ELR (cell line): ENCODE data around the gene DHRS11.

Experiments used
- DNase-seq: peaks from one replicate; pipeline ENCODE4 v3.0.0-alpha.2; 2015; ENCODE audit warnings: low read depth

DHRS11 gene, protein sequence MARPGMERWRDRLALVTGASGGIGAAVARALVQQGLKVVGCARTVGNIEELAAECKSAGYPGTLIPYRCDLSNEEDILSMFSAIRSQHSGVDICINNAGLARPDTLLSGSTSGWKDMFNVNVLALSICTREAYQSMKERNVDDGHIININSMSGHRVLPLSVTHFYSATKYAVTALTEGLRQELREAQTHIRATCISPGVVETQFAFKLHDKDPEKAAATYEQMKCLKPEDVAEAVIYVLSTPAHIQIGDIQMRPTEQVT

DNA sequence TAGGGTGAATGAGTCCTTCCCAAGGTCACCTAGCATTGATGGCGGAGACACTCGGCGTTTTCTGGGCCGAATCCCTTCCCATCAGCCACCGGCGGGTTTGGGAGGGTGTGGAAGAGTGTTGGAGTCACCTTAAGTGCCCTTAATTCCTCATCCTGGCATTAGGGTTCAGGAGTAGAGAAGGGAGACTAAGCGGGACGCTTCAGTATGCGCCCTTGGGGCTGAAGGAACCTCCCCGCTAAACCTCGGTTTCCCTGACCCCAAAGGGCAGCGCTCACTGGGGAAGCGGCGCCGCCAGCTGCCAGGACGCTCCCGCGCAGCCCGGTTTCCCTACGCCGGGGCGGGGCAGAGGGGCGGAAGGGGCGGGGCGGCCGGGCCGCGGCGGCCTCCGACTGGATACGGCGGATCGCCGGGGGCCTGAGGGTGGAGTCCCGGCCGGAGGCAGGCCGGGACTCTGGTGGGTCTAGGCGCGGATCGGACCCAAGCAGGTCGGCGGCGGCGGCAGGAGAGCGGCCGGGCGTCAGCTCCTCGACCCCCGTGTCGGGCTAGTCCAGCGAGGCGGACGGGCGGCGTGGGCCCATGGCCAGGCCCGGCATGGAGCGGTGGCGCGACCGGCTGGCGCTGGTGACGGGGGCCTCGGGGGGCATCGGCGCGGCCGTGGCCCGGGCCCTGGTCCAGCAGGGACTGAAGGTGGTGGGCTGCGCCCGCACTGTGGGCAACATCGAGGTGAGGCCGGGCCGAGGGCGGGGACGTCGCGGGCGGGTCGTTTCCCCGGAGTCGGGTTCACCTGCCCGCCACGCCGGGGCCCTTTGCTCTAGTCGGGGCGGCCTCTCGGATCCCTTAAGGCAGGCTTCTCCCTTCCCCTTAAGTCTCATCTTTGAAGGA, at the start of gene DHRS11:
TSS of gene DHRS11 (plus strand) at position 446 of the 882 bp plus-strand sequence. CDS start at position 577, 131 bp downstream.
- peak; percentile 84 for DNase-seq

- DNase-seq: no peak
Measured at GRCh38 chr17:36542755-36543154, 48.9 kb upstream of the DHRS11 start.

DNA sequence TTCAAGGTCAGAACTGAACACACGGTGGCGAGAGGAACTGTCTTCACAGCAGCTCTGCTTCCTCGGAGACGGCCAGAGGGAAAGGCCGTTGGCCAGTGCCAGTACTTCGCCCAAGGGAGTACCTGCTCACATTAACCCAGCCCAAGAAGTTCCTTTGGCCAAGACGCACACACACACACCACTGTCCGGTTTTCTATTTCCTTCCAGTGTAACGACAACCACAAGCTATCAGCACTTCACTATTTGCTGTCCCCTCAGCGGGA, 47.7 kb upstream of the DHRS11 start:
- DNase-seq: peak; percentile 73

- peak; percentile 97 for DNase-seq
Measured at GRCh38 chr17:36544307-36545076, 47.2 kb upstream of the DHRS11 start, which contains the start of gene GGNBP2. Gene GGNBP2, plus strand, starts transcription at chr17:36544919. Its CDS starts 806 bp downstream, at chr17:36545725.

DNA sequence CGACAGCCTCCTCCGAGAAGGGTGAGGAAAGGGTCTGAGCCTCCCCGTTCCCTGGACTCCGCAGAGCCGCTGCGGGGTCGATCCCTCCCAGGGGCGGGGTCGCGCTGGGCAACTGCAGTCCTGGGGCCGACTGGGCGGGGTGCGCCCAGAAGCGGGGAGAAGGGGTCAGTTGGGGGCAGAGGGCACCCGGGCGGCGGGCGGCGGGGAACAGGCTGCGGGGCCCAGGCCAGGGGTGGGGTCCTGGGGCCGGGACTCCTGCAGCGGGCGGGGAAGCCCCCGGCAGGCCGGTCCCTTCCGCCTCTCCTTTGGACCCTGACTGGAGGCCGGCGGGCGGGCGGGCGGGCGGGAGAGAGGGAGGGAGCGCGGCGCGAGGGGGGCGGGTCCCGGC, 46.6 kb upstream of the DHRS11 start:
- DNase-seq: no peak

GRCh38 chr17:36545465-36546417, 45.9 kb upstream of the DHRS11 start:
- DNase-seq: peak; percentile 98

DNA sequence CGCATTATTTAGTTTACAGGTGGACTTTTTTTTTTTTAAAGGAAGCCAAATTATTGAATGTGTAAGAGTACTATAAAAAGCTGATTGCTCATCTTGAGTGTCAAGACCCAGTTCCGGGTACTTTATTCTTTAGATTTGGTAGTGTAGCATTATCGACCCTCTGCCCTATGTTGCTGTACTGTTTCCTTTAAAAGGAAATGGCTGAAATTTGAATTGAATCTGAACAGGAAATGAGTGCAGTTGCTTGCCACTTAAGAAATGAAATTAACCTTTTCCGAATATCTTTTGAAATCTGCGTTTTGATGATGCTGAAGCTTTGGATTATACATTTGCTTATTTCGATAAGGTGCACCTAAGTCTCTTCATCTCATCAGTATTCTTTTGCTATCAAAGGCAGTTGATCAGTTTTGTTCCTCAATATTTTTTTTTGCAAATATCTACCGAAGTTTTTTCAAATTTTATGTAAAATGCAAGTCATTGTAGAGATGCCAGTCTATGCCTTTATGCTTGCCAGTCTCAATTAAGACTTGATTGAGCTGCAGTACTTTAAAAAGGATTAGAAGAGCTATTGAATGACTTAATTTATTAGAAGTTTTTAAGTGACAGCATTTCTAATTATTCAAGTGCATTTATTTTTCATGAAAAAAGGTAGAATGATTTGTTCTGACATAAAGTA, 45.1 kb upstream of the DHRS11 start:
- peak; percentile 39 for DNase-seq

DNA sequence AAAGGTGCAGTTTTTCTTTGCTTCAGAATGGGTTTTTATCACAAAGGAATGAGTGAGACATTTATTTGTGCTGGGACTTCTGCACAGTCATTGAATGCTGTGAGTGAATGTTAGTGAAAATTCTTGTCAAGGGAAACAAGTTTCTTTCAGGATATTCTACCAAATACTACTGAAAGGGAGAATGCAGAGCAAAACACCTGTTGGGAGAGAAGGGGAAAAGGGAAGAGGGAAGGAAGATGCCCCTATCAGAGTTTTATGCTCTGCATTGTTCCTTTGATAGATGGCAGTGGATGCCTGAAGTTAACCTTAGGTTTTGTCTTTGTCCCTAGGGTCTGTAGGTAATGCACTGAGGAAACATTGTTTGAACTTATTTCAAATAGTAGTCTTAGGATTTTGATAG, 43.9 kb upstream of the DHRS11 start:
- DNase-seq: no peak

GRCh38 chr17:36550491-36551417, 40.9 kb upstream of the DHRS11 start:
- no peak for DNase-seq

GRCh38 chr17:36553459-36553858, 38.2 kb upstream of the DHRS11 start:
- DNase-seq: no peak

GRCh38 chr17:36566081-36566480, 25.6 kb upstream of the DHRS11 start:
- no peak for DNase-seq

DNA sequence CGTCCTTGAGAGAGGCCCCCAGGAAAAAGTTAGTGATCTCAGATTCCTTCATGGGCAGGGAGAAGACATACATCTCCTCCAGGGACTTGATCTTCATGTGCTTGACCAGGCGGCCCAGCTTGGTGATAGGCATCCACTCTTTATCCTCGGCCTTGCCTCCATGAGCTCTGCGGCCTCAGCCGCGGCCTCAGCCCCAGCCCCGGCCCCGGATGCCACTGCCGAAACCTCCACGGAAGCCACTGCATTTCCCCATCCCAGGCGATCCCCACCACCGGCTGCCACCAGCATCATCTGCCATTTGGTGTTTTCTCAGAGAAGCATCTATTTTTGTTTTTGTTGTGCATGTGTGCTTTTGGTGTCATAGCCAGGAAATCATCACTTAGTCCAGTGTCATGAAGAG, 16.7 kb upstream of the DHRS11 start:
- no peak for DNase-seq

- DNase-seq: no peak
Measured at GRCh38 chr17:36576793-36577192, 14.9 kb upstream of the DHRS11 start.

DNA sequence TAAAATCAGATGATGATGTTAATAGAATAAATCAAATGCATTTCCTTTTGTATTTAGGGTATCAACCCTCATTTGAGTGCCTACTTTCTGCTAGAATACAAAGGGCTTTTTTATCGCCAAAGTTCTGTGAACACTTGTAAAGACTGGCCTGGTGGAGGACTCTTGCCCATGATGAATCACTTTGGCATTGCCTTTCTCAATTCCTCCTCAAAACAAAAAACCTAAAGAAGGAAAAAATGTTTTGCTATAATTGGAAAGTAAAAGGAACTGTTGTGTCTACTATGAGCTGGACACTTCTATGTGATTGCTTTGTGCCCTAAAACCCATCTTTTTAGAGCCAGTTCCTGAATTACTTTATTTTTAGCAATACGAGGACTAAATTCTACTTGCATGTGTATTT, 13.0 kb upstream of the DHRS11 start:
- no peak for DNase-seq

DNA sequence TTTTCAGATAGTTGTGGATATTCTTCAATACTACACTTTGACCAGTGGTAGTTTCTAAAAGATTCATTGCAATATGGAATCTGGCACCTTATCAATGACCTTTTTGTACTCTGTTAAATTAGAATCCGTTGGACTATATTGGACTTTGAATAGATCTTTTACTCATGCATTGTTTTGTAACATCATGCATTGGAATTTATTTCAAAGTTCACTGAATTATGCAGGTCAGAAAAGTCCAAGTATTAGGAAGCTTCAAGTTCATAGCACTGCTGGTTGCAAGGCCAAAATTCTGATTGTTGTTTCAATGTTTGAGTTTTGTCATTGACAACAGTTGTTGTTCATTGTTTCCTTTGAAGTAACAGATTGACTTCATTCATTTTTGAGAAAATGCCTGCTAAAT, 7.9 kb upstream of the DHRS11 start:
- no peak for DNase-seq

DNA sequence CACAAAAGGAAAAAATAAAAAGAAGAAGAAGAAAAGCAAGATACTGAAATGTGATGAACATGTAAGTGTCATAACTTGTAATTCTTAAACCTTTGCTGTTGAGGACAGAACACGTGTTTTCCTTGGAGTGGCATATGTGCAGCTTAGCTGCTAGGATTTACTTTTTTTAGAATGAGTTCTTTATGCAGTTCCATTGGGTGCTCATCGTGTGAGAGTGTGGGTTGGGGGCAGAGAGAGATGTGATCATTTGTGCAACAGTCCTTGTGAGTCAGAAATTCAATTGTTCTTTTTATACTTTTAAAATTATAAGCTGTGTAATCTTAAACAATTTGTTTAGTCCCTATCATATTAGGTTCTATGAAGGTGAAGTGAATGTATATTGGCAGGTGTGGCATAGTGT, 5.5 kb upstream of the DHRS11 start:
- no peak for DNase-seq

- no peak for DNase-seq
Measured at GRCh38 chr17:36590082-36590481, 1.6 kb upstream of the DHRS11 start.

GRCh38 chr17:36592316-36592715, 637 bp downstream of the DHRS11 start:
- DNase-seq: peak; percentile 54

DNA sequence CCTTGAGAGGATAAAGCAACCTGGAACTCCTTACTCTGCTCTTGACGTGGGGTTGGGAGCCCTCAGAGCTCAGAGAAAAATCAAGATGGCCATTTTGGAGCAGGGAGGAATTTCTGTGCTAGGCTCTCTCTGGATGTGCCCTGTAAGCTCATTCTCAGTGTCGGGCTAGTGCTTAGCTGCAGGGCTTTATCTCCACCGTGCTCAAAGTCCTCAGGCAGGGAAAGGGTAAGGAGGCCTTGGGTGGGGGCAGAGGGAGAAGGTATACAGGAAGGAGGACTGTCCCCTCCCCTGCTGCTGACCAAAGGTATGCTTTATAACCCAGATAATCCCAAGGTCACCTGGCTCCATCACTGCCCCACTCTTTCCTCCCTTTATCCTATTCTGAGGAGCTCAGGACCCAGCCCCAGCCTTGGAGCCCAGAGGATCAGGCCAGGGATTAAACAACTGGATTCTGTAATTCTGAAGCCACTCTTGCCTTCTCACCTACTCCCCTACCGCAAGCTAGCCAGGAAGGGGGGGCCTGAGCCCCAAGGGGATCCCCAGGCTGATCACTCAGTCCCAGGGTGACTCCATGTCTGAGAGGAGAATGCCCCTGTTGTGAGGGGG, 1.1 kb downstream of the DHRS11 start:
- DNase-seq: no peak
